Keratinocyte (primary cell): ENCODE results near the gene ARMH1. TPM values are rescaled to one million over a fixed set of nuclear protein-coding genes. Genes with fewer than 3 reads are reported as not detected.

ENCODE experiments used
- DNase-seq: peaks from one replicate; pipeline ENCODE4 v3.0.0-alpha.2; 2011; ENCODE audit warnings: low read depth, missing footprints, low spot score
- FAIRE-seq: peaks from 2 replicates; lab custom pipeline; 2011; peaks lifted over from hg19 to GRCh38; lab: Jason Lieb, UNC
- H2AFZ ChIP-seq: 2 replicates; pipeline ENCODE4 v1.6.0; 2012; ENCODE audit warnings: low read length, control low read depth, inconsistent platforms; ENCODE audit not compliant: control insufficient read depth
- H3K27ac ChIP-seq: 2 replicates; pipeline ENCODE4 v1.5.1; 2011; ENCODE audit warnings: low read length; ENCODE audit not compliant: control insufficient read depth, insufficient read depth
- H3K27me3 ChIP-seq: 3 replicates; pipeline ENCODE4 v1.6.0; 2011; ENCODE audit warnings: low read length; ENCODE audit not compliant: control insufficient read depth, insufficient read depth; ENCODE audit errors: extremely low read depth
- H3K36me3 ChIP-seq, 2 experiments: 2 replicates in 1 of 2; 3 replicates in 1 of 2; pipeline ENCODE4 v1.5.1; 2011; ENCODE audit warnings: low read length in 2 of 2, mild to moderate bottlenecking in 1 of 2; ENCODE audit not compliant: control insufficient read depth in 2 of 2, insufficient read depth in 2 of 2; ENCODE audit errors: extremely low read depth in 1 of 2
- H3K4me1 ChIP-seq: 3 replicates; pipeline ENCODE4 v1.5.1; 2011; ENCODE audit warnings: low read length; ENCODE audit not compliant: control insufficient read depth, insufficient read depth; ENCODE audit errors: extremely low read depth
- H3K4me2 ChIP-seq: 3 replicates; pipeline ENCODE4 v1.6.0; 2011; ENCODE audit warnings: low read depth, low read length; ENCODE audit not compliant: control insufficient read depth, insufficient read depth; ENCODE audit errors: extremely low read depth
- H3K4me3 ChIP-seq, 3 experiments: fragments of 200-600 bp in 1 of 3; sonication (generic) in 1 of 3; 2 replicates in 2 of 3; 3 replicates in 1 of 3; pipeline ENCODE4 v1.5.1; 2011 to 2016; ENCODE audit warnings: low read length in 3 of 3, mild to moderate bottlenecking in 3 of 3, control low read depth in 2 of 3, inconsistent platforms in 1 of 3, low read depth in 1 of 3, mixed read lengths in 1 of 3, mixed run types in 1 of 3, moderate library complexity in 1 of 3; ENCODE audit not compliant: control insufficient read depth in 2 of 3, insufficient read depth in 2 of 3; ENCODE audit errors: extremely low read depth in 1 of 3
- H3K79me2 ChIP-seq: 2 replicates; pipeline ENCODE4 v1.6.0; 2012; ENCODE audit warnings: low read length; ENCODE audit not compliant: control insufficient read depth, insufficient read depth
- H3K9ac ChIP-seq: 3 replicates; pipeline ENCODE4 v1.6.0; 2011; ENCODE audit warnings: low read length; ENCODE audit not compliant: control insufficient read depth, insufficient read depth; ENCODE audit errors: extremely low read depth
- H3K9me1 ChIP-seq: 3 replicates; pipeline ENCODE4 v1.6.0; 2011; ENCODE audit warnings: low read length; ENCODE audit not compliant: control insufficient read depth, insufficient read depth; ENCODE audit errors: extremely low read depth
- H3K9me3 ChIP-seq: 2 replicates; pipeline ENCODE4 v1.5.1; 2012; ENCODE audit warnings: low read depth, low read length; ENCODE audit not compliant: control insufficient read depth
- H4K20me1 ChIP-seq: 3 replicates; pipeline ENCODE4 v1.6.0; 2011; ENCODE audit warnings: low read length; ENCODE audit not compliant: control insufficient read depth, insufficient read depth; ENCODE audit errors: extremely low read depth
- EZH2 ChIP-seq: IDR thresholded peaks from one replicate; pipeline ENCODE4 v1.6.1; 2012; ENCODE audit warnings: inconsistent platforms, mild to moderate bottlenecking, low read length, moderate library complexity
- dilution Hi-C: fragments of 300-500 bp; cut with MboI; formaldehyde crosslinking; loops from one replicate; pipeline ENCODE4 v1.7.0; 2020; ENCODE audit warnings: low sequenced_read_pairs; ENCODE audit not compliant: extremely low pct_ligation_motif_present
- polyA plus RNA-seq, 5 experiments: library from polyadenylated mRNA; depleted of rRNA in 3 of 5; stranded (reverse) in 3 of 5; stranded (forward) in 1 of 5; unstranded in 1 of 5; fragments of >200 nt; gene quantifications; 1 replicate in 1 of 5; 2 replicates in 3 of 5; 3 replicates in 1 of 5; pipeline versions ENCODE4 v1.2.1 to v1.2.3, GENCODE V29; 2011 to 2012; ENCODE audit warnings: missing spikeins in 2 of 5, low read depth in 1 of 5, low replicate concordance in 1 of 5
- TF ChIP-seq, protein P1 (sequence below), 3 experiments: IDR thresholded peaks in 1 of 3; conservative IDR thresholded peaks in 1 of 3; optimal IDR thresholded peaks in 1 of 3; 2 replicates in 2 of 3; 3 replicates in 1 of 3; pipeline versions ENCODE3 to v1.5.1; 2011; ENCODE audit warnings: low read length in 3 of 3, mild to moderate bottlenecking in 3 of 3, moderate library complexity in 2 of 3, control low read depth in 1 of 3, inconsistent platforms in 1 of 3; ENCODE audit not compliant: insufficient read depth in 2 of 3; ENCODE audit errors: extremely low read depth in 1 of 3

ARMH1 gene
- polyA plus RNA-seq, 1 donor (not counting 4 experiments of a cell fraction or from before 2014, with no cell fraction given), result 0.22 TPM

DNA sequence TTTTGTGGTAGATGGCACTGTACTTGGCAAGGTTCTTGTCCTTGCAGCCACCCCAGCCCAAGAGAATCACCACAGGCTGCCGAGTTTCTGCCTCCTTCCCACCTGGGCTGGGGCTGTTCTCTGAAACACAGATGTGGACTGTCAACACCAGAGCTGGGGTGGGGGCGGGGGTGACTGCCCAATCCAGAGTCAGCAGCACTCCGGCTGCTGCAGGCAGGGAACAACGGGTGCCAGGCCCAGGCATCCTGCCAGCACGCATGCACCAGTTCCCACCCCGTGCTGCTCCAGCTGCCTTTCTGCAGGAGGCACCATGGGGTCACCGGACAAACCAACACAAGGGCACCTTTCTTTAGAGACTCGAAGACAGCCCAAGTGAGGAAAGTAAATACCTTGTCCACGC, 14.3 kb upstream of the ARMH1 start:
- Histone ChIP-seq H3K4me1 (no peaks in the 10 kb centered on the region), H3K27ac (no peak overlapping the region), H3K79me2 (no peaks in the 10 kb centered on the region), H3K4me3 (no peak overlapping the region), H3K9ac (no peak overlapping the region), H3K36me3 (no peaks in the 10 kb centered on the region), H3K4me2 (no peak overlapping the region), H3K9me3 (no peaks in the 10 kb centered on the region), H3K9me1 (no peaks in the 10 kb centered on the region), H3K27me3 (no peaks in the 10 kb centered on the region), H2AFZ (no peak overlapping the region), H4K20me1 (no peaks in the 10 kb centered on the region)
- dilution Hi-C loops, result no loop called here
- TF ChIP-seq, protein P1, sequence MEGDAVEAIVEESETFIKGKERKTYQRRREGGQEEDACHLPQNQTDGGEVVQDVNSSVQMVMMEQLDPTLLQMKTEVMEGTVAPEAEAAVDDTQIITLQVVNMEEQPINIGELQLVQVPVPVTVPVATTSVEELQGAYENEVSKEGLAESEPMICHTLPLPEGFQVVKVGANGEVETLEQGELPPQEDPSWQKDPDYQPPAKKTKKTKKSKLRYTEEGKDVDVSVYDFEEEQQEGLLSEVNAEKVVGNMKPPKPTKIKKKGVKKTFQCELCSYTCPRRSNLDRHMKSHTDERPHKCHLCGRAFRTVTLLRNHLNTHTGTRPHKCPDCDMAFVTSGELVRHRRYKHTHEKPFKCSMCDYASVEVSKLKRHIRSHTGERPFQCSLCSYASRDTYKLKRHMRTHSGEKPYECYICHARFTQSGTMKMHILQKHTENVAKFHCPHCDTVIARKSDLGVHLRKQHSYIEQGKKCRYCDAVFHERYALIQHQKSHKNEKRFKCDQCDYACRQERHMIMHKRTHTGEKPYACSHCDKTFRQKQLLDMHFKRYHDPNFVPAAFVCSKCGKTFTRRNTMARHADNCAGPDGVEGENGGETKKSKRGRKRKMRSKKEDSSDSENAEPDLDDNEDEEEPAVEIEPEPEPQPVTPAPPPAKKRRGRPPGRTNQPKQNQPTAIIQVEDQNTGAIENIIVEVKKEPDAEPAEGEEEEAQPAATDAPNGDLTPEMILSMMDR (optimal IDR thresholded peaks at IDR 0.05 in 1 of 3, IDR thresholded peaks at IDR 0.05 in 1 of 3, conservative IDR thresholded peaks at IDR 0.05 in 1 of 3; ENCODE audit: extremely low read depth in 1 of 3, insufficient read depth in 2 of 3, low read length in 3 of 3), result no peak
- TF ChIP-seq EZH2, result no peak
- FAIRE-seq, result no peak
- no peak for DNase-seq

DNA sequence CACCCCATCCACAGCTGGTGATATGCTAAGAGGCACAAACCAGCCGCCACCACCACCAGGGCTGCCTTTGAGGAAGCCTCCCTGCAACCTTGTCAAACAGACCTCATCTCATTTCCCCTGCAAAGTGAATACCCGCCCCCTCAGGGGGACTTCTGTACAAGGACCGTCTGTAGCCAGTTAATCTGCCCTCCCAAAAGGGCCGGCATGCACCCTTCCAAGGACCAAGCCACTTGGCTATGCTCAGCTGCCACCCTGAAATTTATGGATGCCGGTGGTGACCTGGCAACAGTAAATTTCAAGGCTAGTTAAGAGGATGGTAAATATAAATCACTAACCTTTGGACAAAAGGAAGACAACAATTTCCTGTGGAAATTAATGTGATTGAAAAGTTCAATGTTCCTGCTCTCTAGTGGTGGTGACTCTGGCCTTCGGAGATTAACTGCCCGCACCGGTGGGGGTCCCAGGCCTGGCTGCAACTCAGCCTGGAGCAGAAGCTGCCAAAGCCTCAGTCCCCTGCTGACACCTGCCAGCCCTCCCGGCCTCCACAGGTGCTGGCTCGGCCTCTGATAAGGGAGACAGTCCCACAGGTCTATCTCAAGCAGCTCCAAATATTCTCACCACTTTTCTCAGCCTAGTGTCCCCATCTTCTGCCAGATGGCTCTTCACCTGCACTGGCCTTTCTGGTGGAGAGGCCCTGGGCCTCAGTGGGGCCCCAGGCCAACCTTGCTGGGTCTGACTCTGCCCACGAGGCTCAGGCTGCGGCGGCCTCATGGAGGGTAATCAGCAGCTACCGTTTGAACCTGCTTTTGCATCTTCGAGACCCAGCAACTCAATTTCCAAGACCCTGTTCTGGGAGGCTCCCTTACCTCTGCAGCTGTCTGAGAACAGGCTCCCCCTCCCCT, 12.5 kb upstream of the ARMH1 start:
- Histone ChIP-seq H3K4me1 (no peaks in the 10 kb centered on the region), H3K27me3 (no peaks in the 10 kb centered on the region), H3K79me2 (no peaks in the 10 kb centered on the region), H3K9me1 (no peaks in the 10 kb centered on the region), H3K9ac (no peak overlapping the region), H3K27ac (no peak overlapping the region), H3K4me3 (no peak overlapping the region), H3K9me3 (no peaks in the 10 kb centered on the region), H2AFZ (no peak overlapping the region), H4K20me1 (no peaks in the 10 kb centered on the region), H3K4me2 (no peak overlapping the region), H3K36me3 (no peaks in the 10 kb centered on the region)
- no peak for DNase-seq
- dilution Hi-C loops, result no loop called here
- no peak for FAIRE-seq
- TF ChIP-seq EZH2, result no peak
- TF ChIP-seq, protein P1 (optimal IDR thresholded peaks at IDR 0.05 in 1 of 3, IDR thresholded peaks at IDR 0.05 in 1 of 3, conservative IDR thresholded peaks at IDR 0.05 in 1 of 3; ENCODE audit: extremely low read depth in 1 of 3, insufficient read depth in 2 of 3, low read length in 3 of 3), result no peak
